HepG2 (cell line): ENCODE measurements around the gene TAMALIN. TPM values are rescaled to one million over a fixed set of nuclear protein-coding genes. Genes with fewer than 3 reads are reported as not detected.

ENCODE experiments used
- AHDC1 ChIP-seq: sonication (generic); formaldehyde crosslinking; IDR thresholded peaks from 2 replicates; pipeline ENCODE4 v1.5.1; 2020; ENCODE audit warnings: mild to moderate bottlenecking, missing genetic modification reagents, borderline replicate concordance
- MEF2D ChIP-seq: sonication (generic); formaldehyde crosslinking; IDR thresholded peaks from 2 replicates; pipeline ENCODE4 v1.5.1; 2020; ENCODE audit warnings: mild to moderate bottlenecking, missing genetic modification reagents
- ZNF234 ChIP-seq: sonication (generic); formaldehyde crosslinking; conservative IDR thresholded peaks from 2 replicates; pipeline ENCODE4 v1.5.1; 2020; ENCODE audit warnings: mild to moderate bottlenecking, missing genetic modification reagents
- ZNF414 ChIP-seq: sonication (generic); formaldehyde crosslinking; IDR thresholded peaks from 2 replicates; pipeline ENCODE4 v1.5.0; 2020; ENCODE audit warnings: missing genetic modification reagents
- polyA plus RNA-seq, 8 experiments: library from polyadenylated mRNA; depleted of rRNA in 3 of 8; stranded (reverse) in 7 of 8; unstranded in 1 of 8; fragments of >200 nt; fragmentation: Illumina TruSeq in 4 of 8; extraction: Trizol in 4 of 8; gene quantifications; 2 replicates each; pipeline versions ENCODE4 v1.2.1 to v1.2.3, GENCODE V29; 2011 to 2016; ENCODE audit warnings: low read depth in 4 of 8, missing spikeins in 1 of 8, mixed read lengths in 1 of 8; ENCODE audit not compliant: insufficient read depth in 1 of 8
- total RNA-seq, 5 experiments: library from RNA; depleted of rRNA; stranded (reverse); fragments of >200 nt; fragmentation: Illumina TruSeq; extraction: Trizol; gene quantifications; 2 replicates each; pipeline ENCODE4 v1.2.3, GENCODE V29; 2016; ENCODE audit warnings: low read depth in 1 of 5

TAMALIN gene
- total and polyA plus RNA-seq, 2 of the 13 experiments (the other 11 are each of a cell fraction or from before 2014, with no cell fraction given), result 2.9 to 10.9 TPM

GRCh38 chr12:51976376-51977160, 30.2 kb upstream of the TAMALIN start (continued):
- TF ChIP-seq ZNF414 (CRISPR knock-in tag), result no peak
- TF ChIP-seq ZNF234 (CRISPR knock-in tag), result no peak
- peak; percentile 30; the same call in 1 of the 2 replicates for TF ChIP-seq AHDC1 (CRISPR knock-in tag)
- TF ChIP-seq MEF2D (CRISPR knock-in tag), result 0 out of 2 replicates have a peak, but pooled peaks have one; percentile 45
